ENCODE data around the gene ATAD5.
"Not testable (repeated sequence)": the region's sequence is repeated elsewhere in the genome, so short reads cannot be mapped to it uniquely, and the experiment has no call there.

DNA sequence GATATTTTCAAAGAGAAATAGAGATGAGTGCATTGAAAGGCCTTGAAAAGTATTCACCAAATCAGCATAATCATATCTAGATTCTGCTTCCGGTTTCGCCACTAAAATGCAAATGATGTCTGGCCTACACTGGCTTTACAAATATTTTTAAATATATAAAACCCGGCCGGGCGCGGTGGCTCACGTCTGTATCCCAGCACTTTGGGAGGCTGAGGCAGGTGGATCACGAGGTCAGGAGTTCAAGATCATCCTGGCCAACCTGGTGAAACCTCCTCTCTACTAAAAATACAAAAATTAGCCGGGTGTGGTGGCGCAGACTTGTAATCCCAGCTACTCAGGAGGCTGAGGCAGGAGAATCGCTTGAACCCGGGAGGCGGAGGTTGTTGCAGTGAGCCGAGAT is 8.8 kb upstream of the ATAD5 start:
- not testable (repeated sequence) for TF ChIP-seq CTBP1 (IDR thresholded peaks at IDR 0.05; ENCODE audit: borderline replicate concordance); SP1 (IDR thresholded peaks at IDR 0.05)
